Calu3 (cell line): Measurements from ENCODE around the gene PHOSPHO1. TPM values are rescaled to one million over a fixed set of nuclear protein-coding genes. Genes with fewer than 3 reads are reported as not detected.

Experiments
- BruUV-seq: library from RNA; stranded (reverse); fragments of 400-500 nt; replicated peaks from 2 replicates; lab custom pipeline; 2021; lab: Mats Ljungman, UMichigan
- CTCF ChIA-PET: fragments of 300-600 bp; sonication (Branson Sonifier 250); formaldehyde crosslinking; loops from one replicate; lab custom pipeline; 2022; ENCODE audit warnings: antibody characterized with exemption; lab: Charles Lee
- DNase-seq: peaks from one replicate; pipeline ENCODE4 v3.0.0; 2022
- H3K27ac Mint-ChIP-seq: one replicate; pipeline ENCODE4 v1.8.0; 2022; ENCODE audit warnings: mixed read lengths; ENCODE audit not compliant: unreplicated experiment
- H3K27me3 Mint-ChIP-seq: one replicate; pipeline ENCODE4 v1.8.0; 2022; ENCODE audit warnings: mixed read lengths; ENCODE audit not compliant: unreplicated experiment
- H3K36me3 Mint-ChIP-seq: one replicate; pipeline ENCODE4 v1.8.0; 2022; ENCODE audit warnings: mild to moderate bottlenecking, moderate library complexity, mixed read lengths; ENCODE audit not compliant: insufficient read depth, unreplicated experiment
- H3K4me1 Mint-ChIP-seq: one replicate; pipeline ENCODE4 v1.8.0; 2022; ENCODE audit warnings: mild to moderate bottlenecking, low read depth, mixed read lengths; ENCODE audit not compliant: unreplicated experiment
- H3K4me3 Mint-ChIP-seq: one replicate; pipeline ENCODE4 v1.8.0; 2022; ENCODE audit warnings: mild to moderate bottlenecking, low read depth, moderate library complexity, mixed read lengths; ENCODE audit not compliant: unreplicated experiment
- H3K9me3 Mint-ChIP-seq: one replicate; pipeline ENCODE4 v1.8.0; 2022; ENCODE audit warnings: low read depth, mixed read lengths; ENCODE audit not compliant: unreplicated experiment
- CTCF ChIP-seq: fragments of 200-600 bp; IDR thresholded peaks from one replicate; pipeline ENCODE4 v1.8.0; 2022; ENCODE audit warnings: antibody characterized with exemption; ENCODE audit not compliant: unreplicated experiment
- intact Hi-C: fragments of 100-400 bp; cut with micrococcal nuclease; formaldehyde crosslinking; loops from one replicate; pipeline ENCODE4 v1.10.0; 2022; ENCODE audit not compliant: unreplicated experiment
- total RNA-seq: library from RNA; stranded (reverse); gene quantifications from 2 replicates; pipeline ENCODE4 v1.2.3, GENCODE V29; 2022

PHOSPHO1 gene
- total RNA-seq, 1 experiment from 2014 or later: not detected

- intact Hi-C loops: no loop called here
- Mint-ChIP-seq H3K9me3 (no peaks in the 10 kb centered on the region), H3K4me3 (no peak overlapping the region), H3K27me3 (peaks cover 17% of the 10 kb centered on the region), H3K27ac (no peak overlapping the region), H3K36me3 (no peaks in the 10 kb centered on the region), H3K4me1 (no peaks in the 10 kb centered on the region)
- DNase-seq: no peak
- no peak for TF ChIP-seq CTCF
- no TSS peak for BruUV-seq
- CTCF ChIA-PET: interaction anchor here (0.7 kb wide), 1 partner anchor 108 kb away, joined by 3 read pairs; no protein-coding TSS in a partner anchor
These were observed 11.3 kb upstream of the PHOSPHO1 start for GRCh38 chr17:49241692-49242397.

GRCh38 chr17:49241040-49241439, 10.5 kb upstream of the PHOSPHO1 start:
- no peaks in the 10 kb centered on the region for H3K4me1 Mint-ChIP-seq
- CTCF ChIA-PET: interaction anchor here (0.6 to 1.9 kb wide), 2 partner anchors 14 to 121 kb away, joined by 4 to 10 read pairs; no protein-coding TSS in a partner anchor
- H3K9me3 Mint-ChIP-seq: no peaks in the 10 kb centered on the region
- no peak for DNase-seq
- no peak for TF ChIP-seq CTCF
- no peak overlapping the region for H3K4me3 Mint-ChIP-seq
- no TSS peak for BruUV-seq
- H3K27ac Mint-ChIP-seq: no peak overlapping the region
- H3K36me3 Mint-ChIP-seq: no peaks in the 10 kb centered on the region
- intact Hi-C loops: no loop called here
- H3K27me3 Mint-ChIP-seq: peaks cover 25% of the 10 kb centered on the region

GRCh38 chr17:49240619-49241018, 10.0 kb upstream of the PHOSPHO1 start:
- Mint-ChIP-seq H3K36me3 (no peaks in the 10 kb centered on the region), H3K4me3 (no peak overlapping the region), H3K9me3 (no peaks in the 10 kb centered on the region), H3K27me3 (peaks cover 29% of the 10 kb centered on the region), H3K4me1 (no peaks in the 10 kb centered on the region), H3K27ac (no peak overlapping the region)
- no peak for TF ChIP-seq CTCF
- no TSS peak for BruUV-seq
- no peak for DNase-seq
- intact Hi-C loops: no loop called here
- CTCF ChIA-PET: interaction anchor here (0.6 to 1.9 kb wide), 2 partner anchors 14 to 122 kb away, joined by 4 to 10 read pairs; no protein-coding TSS in a partner anchor

GRCh38 chr17:49239963-49240362, 9.4 kb upstream of the PHOSPHO1 start:
- Mint-ChIP-seq H3K27ac (no peak overlapping the region), H3K27me3 (peaks cover 35% of the 10 kb centered on the region), H3K4me1 (no peaks in the 10 kb centered on the region), H3K4me3 (no peak overlapping the region), H3K36me3 (no peaks in the 10 kb centered on the region), H3K9me3 (no peaks in the 10 kb centered on the region)
- no TSS peak for BruUV-seq
- intact Hi-C loops: no loop called here
- CTCF ChIA-PET: interaction anchor here (0.7 to 1.9 kb wide), 2 partner anchors 13 to 16 kb away, joined by 4 to 10 read pairs; no protein-coding TSS in a partner anchor
- no peak for DNase-seq
- TF ChIP-seq CTCF: no peak
